COR-L47 (cell line): ENCODE results near the gene PCBP3.

Experiments
- DNase-seq: peaks from one replicate; lab custom pipeline; 2025; lab: John Stamatoyannopoulos, UW

The PCBP3 gene

DNA sequence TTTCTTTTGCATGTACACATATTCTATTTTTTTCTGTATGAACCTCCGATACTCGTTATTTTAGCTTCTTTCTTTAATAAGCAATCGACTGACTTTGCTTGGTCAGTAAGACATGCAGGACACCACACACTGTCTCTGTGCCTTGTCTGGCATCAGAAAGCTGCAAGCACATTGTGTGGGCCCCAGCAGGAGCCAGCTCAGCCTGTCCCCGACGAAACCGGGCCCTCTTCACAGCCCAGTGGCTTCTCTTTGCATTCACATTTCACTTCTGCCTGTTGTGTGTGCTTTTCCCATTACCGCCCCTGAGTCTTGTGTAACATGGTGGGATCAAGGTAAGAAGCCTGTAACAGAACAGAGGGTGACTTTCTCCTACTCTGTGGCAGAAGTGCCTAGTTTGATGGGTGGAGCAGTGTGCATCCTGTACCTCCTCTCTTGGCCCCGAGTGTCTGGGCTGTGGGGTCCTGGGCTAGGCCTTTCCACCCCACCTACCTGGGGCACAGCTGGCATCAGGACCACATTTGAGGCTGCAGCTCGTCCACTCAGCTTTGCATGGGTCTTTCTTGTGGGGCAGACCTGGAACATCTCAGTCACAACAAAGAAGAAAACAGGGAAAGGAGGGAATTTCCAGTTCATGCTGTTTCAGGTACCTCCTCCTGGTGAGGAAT lies 219.2 kb downstream of the PCBP3 start:
- DNase-seq: no peak

DNA sequence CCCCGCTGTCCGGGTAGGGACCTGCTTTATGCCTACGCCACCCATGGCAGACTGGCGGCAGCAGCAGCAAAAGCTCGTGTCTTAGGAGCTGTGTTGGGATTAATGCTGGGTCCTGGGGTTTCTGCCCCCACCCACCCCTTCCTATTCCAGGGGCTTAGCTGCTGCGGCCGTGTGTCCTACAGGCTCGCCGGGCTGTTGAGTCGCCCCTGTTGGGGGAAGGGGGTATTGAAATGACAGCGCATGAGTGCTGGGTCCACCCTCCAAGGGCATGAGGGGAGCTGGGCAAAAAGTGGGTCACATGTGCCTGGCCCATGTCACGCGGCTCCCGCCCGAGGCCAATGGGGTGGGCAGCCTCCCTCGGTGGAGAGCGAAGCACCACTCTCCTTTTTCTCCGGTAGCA lies 219.7 kb downstream of the PCBP3 start:
- no peak for DNase-seq

DNA sequence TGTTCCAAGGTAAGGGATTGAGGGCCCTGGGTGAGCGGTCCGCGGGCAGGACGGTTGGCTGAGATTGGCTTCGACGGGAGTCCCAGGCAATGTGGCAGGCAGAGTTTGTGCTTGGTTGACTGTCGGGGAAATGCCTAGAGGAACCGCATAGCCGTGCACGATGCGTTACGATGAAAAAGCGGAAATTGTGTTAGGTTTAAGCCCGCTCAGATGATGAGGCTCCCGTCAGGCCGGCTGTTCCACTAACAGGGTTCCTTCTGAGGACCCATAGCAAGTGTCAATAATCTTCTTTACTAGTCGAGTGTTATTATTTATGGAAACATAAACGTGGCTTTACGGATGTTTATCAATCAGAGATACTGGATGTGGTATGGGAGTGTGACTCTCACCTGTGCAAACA lies 220.2 kb downstream of the PCBP3 start:
- no peak for DNase-seq

DNA sequence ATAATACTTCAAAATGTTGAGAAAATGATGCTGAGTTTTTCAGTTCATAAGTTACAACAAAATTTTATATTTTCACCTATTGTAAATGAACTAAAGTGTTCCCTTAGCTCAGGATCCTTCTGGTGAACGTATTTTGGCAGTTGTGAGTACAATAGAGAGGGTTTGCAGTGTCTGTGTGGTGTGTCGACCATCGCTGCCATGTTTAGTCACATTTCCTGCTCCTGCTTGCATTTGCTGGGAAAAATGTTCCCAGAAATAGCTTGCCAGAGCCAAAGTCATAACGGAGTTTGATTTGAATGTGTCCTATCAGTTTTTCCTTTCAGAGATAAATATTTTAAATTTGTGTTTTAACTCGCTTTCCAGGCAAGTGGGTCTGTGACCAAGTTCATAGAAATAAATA lies 220.9 kb downstream of the PCBP3 start:
- no peak for DNase-seq

DNA sequence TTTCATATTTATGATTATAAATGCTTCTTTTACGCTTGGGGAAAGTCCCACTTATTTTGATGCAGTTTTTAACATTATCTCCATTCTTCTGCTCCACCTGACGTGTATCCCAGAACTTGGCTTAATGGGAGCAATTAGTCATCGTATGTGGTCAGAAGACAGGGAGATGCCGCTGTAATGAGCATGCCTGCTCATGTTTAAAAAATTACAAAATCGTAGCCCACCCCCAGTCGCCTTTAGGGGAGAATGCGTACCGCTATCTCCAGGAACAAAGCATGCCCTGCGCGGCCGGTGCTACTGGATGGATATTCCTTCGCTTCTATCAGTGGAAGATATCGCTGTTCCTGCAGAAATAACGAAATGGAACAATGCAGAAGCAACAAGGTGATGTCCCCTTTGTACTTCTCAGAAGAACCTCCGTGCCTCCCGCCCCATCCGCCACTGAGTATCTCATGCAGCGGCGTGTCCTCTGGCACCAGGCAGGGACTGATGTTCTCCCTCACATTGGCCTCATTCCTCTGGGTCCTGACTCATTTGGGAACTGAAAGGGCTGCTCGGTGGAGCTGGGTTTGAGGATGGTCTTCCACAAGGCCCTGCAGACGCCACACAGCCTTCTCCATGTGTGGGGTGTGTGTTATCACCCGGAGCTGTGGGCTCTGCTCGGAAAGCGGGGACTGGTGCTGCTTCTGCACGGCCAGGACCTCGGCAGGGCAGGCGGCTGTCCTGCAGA lies 221.7 kb downstream of the PCBP3 start:
- DNase-seq: no peak

DNA sequence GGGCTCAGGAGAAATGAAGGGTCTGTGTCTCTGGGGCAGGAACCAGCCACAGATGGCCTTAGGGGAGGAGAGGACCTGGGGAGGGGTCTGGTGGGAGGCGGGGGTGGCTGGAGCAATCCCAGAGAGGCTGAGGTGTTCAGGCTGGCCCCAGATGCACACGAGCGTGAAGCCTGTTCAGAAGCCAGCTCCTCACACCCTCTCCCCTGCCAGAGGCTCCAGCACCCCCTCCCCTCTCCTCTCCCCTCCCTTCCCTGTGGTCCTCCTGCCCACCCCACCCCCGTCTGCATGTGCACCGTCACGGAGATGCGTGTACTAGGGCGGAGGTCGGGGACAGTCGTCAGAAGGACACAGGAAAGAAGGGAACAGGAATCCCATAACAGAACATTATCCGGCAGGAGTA lies 223.0 kb downstream of the PCBP3 start:
- DNase-seq: no peak

DNA sequence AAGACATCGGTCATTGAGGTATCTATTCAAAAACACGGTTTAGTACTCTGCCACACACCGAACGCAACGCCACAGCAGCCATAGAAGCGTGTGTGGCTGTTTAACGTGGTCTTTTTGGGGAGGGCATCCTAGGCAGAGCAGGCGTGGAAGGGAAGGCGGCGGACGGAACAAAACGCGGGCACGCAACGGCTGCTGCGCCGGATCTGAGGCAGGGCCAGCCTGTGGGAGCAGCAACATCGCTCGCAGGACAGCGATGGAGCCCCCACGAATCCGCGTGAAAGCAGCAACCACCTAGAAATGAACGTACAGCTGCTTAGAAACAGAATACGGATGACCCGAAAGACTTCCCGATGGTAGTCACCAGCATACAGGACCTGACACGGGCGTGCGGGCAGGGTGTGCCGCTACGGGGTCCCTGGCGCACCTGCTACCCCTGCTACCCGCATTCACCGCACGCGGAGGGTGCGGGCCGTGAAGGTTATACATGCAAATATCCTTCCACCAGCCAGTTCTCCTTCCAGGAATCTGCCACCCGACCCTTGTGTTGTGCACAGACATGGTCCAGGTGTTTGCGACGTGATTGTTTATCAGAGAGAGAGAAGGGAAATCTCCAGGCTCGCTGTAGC lies 223.6 kb downstream of the PCBP3 start:
- no peak for DNase-seq

DNA sequence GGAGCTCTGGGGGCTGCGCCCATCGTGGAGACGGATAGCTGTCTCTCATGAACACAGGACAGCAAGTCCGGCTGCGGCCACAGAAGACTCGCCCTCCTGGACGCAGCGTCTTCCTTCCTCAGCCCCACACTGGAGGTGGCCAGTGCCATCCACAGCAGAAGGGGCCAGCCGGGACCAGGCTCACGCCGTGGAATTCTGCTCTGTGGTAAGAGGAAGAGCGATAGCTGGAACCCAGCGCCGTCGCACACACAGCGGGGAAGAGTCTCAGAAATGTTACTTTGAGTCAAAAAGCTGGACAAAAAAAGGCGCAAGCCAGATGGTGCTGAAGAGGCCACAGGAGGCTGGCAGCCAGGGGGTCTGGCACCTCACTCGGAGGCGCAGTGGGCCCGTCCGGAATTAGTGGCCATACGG lies 224.2 kb downstream of the PCBP3 start:
- DNase-seq: no peak

DNA sequence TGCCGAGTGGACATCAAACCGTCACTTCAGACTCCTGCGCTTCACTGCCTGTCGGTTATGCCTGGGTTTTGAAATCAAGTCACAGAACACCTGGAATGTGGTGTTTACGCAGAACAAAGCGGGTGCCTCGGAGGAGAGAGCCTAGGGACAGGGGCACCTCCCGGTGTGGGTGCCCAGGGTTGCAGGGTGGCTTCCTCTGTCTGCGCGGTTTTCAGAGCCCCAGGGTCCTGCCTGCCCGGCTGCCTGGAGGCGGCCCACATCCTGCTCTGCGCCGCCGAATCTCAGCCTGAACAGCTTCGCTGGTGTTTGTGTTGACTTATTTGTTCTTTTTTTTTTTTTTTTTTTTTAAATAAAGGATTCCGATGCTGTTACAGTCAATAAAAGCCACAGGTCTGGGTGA lies 224.6 kb downstream of the PCBP3 start:
- DNase-seq: no peak

DNA sequence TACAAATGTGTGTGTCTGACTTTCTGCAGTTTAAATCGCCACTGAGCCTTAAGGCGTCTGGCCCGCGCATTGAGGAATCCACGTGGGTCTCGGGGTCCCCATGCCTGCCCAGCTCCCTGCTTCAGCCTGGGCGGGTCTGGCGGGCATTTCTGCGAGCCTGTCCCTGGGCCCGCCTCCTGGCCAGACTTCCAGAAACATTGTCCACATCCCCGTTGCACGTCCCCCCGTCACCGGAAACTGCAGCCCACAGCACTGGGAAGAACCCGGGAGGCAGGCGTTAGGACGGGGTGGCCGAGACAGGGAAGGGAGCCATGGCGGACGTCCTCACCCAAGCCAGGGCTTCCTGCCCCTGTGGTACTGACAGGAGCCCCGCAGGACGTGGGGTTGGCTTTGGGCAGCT lies 225.0 kb downstream of the PCBP3 start:
- no peak for DNase-seq

DNA sequence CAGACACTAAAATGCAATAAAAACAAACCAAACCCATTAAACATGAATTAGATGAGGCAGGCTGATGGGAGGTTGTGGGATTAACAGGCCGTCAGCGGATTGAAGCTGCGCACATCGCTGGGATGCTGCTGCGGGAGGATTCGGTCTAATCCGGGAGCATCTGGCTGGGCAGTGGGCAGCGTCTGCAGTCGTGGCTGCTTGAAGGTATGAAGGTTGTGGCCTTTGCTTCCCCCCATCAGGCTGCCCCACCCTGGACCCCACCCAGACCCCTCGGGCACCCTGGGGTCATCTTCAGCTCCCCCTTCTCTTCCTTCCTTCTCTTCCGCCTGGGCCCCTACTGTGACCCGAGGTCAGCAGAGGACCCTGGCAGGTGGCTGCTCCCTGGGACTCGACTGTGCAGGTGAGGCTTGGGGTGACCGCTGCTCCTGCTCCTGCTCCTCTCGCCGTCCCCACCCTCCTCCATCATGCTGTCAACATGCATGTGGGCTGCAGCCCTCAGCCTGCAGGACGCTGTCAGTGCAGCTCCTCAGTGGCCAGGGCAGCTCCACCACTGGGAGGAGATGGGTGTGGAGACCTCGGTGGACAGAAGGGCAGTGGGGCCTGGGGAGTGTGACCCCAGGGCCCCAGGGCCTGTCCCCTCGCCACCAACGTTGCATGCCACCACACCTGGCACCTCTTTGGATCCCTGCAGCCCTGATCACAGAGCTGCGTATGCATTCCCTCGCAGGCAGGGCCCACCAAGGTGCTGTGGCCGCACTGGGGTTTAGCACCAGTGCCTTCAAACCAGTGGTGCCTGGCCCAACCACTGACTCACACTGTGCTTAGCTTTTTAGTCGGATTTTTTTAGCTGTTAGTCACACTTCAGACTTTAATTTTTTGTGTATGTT lies 225.8 kb downstream of the PCBP3 start:
- DNase-seq: no peak

DNA sequence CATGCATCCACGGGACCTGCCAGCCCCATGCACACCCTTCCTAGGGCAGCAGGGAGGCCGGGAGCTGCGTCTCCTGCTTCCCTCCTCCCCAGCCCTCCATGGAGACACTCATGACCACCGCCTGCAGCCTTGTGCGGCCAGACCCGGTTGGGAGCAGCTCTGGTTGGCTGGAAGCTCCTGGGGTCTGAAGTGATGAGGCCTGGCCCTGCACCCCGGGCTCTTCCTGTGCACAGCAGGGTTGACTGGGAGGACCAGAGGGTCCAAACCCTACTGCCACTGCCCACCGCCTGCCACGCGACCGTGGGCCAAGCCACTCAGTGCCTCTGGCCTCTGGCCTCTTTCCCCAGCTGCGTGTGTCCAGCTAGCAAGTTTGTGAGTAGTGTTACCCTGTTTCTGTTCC lies 226.9 kb downstream of the PCBP3 start:
- no peak for DNase-seq

DNA sequence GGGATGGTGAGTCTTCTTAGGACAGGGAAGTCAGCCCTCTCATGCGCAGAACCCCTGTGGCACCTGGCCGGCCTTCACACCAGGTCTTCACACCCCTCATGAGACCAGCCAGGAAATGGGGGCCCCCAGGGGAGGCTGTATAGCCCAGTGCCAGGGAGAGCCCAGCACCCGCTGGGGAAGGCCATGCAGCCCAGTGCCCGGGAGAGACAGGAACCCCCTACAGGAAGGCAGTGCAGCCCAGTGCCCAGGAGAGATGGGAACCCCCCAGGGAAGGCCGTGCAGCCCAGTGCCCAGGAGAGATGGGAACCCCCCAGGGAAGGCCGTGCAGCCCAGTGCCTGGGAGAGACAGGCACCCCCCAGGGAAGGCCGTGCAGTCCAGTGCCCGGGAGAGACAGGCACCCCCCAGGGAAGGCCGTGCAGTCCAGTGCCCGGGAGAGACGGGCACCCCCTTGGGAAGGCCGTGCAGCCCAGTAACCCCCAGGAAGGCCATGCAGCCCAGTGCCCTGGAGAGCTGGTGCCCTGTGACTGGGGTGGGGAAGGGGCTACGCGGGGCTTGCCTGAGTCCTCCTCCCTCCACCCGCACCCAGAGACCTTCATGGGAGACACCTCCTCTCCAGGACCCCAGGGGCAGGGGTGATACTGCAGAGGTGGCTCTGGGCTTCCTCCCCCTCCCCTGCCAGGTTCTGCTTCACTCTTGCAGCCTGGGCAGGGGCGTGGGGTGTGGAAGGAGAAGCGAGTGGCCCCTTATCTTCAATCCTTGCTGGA lies 227.5 kb downstream of the PCBP3 start:
- no peak for DNase-seq

DNA sequence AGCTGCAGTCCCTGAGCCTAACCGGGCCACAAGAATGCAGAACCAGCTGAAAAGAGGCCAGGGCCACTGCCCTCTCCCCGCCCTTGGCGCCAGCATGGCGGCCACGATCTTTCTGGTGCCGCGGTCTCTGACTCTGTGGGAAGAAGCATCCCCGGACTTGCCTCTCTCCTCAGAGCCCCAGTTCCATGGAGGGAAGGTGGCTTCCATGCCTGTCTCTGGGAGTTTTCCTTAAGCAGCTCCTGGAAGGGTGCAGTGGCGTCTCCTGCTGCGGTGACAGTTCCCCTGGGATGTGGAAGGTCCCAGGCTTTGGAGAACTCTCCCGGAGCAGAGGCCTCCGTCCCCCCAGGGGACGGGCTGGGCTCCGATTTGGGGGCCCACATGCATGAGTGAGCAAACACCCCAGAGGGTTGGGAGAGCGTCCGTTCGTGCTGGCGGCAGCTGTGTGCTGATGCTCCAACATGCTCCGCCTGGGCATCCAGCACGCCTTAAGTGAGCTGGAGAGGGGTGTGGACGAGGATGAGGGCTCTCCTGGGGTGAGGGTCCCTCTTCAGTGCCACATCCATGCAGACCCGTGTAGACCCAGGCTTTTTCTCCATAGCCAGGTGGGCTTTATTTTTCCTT lies 228.2 kb downstream of the PCBP3 start:
- DNase-seq: no peak

DNA sequence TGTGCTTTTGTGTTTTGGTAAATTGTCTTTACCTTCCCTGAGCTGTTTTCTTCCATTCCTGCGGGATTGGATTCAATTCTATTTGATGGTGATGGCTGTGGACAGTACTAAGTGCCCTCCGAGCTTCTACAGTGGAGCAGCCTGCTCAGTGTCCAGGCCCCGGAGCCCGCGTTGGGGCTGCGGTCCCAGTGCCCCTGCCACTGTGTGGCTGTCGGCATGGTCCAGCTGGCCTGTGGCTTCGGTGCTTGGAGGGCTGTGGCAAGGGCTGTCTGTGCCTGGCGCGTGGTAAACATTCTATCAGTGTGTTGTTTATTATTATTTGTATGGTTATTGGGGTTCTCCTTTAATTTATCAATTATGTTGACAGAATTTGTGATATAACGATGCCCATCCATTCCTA lies 228.9 kb downstream of the PCBP3 start:
- no peak for DNase-seq

DNA sequence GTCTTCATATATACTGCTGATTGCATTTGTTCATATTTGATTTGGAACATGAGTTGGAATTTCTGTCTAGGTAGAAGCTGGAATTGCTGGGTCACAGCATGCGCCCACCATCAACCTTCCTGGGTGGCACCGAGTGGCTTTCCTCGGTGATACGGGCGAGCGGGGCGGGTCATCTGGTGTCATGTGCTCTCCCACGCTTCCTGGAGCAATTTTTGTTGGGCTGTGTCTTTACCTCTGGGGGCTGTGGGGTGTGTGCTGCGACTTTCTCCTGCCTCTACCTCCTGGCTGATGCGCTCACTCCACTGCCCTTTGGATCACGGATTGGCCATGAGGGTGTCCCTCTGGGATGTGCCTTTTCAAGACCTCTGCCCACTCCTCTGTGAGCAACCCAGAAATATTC lies 229.4 kb downstream of the PCBP3 start:
- DNase-seq: no peak

DNA sequence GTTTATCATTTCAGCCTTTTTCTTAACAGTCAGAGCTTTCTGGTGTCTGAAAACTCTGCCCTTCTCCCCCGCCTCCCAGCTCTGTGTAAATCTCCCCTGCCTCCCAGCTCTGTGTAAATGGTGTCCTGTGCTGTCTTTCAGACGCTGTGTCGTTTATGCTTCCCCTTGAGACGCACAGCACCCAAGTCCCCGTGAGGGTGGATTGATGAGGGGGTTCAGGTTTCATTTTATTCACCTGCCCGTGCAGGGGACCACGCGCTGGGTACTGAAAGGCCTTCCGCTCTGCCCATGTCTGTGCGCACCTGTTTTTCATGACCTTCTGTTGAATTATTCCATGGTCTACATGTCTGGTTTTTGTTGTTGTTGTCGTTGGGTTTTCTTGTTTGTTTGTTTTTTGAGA lies 229.9 kb downstream of the PCBP3 start:
- no peak for DNase-seq

DNA sequence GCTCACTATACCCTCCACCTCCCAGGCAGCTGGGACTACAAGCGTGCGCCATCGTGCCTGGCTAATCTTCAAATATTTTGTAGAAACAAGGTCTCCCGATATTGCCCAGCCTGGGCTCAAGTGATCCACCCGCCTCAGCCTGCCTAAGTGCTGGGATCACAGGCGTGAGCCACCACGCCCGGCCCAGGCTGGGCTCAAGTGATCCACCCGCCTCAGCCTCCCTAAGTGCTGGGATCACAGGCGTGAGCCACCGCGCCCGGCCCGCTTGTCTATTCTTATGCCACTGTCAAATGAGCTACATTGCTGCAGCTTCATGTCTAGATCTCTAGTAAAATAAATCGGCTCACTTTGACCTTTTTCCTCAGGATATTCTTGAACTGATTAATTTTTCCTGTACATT lies 230.3 kb downstream of the PCBP3 start:
- no peak for DNase-seq

DNA sequence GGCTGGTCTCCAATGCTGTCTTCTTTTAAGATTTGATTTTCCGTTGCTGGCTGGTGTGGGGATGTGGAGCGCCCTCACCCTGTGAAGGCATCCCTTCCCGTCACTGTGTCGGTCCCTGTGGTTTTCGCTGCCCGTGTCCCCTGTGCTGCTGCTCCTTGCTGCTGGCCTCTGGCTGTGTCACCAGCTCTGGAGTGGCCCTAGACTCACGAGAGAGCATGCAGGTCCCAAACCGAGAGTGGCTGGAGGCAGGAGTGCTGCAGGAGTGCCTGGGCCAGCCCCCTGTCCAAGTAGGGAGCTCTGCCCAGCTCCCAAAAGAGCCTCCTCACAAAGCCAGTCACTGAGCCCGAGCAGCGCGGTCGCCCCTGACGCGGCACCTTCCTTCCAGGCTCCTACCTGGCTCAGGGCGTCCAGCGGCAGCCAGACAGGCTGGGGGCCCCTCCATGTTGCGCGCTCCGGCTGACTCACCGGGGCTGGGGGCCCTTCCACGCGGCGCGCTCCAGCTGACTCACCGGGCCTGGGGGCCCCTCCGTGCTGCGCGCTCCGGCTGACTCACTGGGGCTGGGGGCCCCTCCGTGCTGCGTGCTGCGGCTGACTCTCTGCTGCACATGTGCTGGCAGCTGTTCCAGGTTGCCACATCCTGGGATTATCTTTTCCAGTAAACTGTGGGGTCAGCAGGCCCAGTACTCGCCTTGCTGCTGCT lies 231.3 kb downstream of the PCBP3 start:
- DNase-seq: no peak

DNA sequence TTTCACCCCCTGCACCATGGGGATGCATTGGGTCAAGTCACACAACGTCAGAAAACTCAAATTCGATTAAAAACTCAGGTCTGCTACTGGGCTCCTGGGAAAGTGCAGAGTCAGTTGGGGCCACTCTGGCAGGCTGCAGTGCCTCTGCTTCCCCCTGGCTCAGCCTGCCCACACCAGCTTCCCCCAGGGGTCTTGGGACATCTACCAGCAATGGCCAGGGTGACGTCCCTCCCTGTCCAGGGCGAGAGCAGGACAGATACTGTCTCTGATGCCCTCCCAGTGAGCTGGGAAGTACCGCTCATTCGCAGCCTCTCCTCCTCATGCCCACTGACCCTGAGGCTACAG lies 231.9 kb downstream of the PCBP3 start:
- no peak for DNase-seq

DNA sequence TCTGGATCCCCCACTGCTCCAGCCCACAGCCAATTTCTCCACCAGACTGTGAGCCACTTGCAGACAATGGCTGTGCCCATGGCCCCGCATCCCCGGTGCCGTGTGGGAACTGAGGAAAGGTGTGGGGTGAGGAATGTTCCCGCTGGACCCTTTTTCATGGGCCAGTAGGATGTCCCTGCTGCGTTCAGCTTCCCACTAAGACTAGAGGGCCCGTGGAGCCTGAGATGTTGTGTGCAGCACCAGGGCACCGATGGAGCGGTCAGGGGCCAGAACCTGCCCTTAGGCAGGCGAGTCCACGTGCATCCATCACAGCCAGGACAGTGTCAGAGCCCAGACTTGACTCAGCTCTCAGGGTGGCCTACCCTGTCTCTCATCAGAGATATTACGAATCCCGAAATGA lies 232.4 kb downstream of the PCBP3 start:
- no peak for DNase-seq
